GM18867 (cell line): ENCODE data around the gene PSMD6.

Experiments
- ATAC-seq: cut with Tn5 transposase; IDR thresholded peaks from one replicate; pipeline ENCODE4 v1.9.1; 2021; ENCODE audit warnings: mild to moderate bottlenecking, moderate library complexity; ENCODE audit not compliant: unreplicated experiment

PSMD6 gene

DNA sequence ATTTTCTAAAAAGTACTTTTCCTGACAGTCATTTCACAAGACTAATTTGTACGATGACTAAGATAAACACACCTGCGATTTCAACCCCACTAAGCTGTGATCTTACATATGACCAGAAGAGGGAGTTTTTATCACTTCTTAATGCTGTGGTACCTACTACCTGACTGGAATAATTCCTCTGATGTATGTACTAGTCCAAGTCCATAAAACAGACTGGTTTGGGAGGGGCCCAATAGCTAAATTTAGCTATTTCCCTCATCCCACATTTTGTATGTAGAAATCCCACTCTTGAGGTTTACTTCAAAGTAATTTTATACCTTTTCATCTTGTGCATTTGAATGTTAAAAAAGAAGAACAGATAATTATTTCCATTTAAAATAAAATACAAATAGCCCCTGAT is 61.4 kb downstream of the PSMD6 start:
- ATAC-seq: peak; percentile 92
